ENCODE results near the gene TRIM63. TPM values are rescaled to one million over a fixed set of nuclear protein-coding genes. Genes with fewer than 3 reads are reported as not detected.

Gene TRIM63
- polyA plus RNA-seq, 3 donors = 0.09 TPM; not detected in 2

GRCh38 chr1:26047278-26047874 lies 20.1 kb downstream of the TRIM63 start:
- DNase-seq = no peak
- Mint-ChIP-seq H3K27me3 (ENCODE audit: low read depth in 3 of 3) (peaks cover 55 to 88% (median 63%) of the 10 kb centered on the region in 3 donors), H3K4me1 (peaks cover 6% of the 10 kb centered on the region), H3K27ac (no peak overlapping the region), H3K36me3 (no peaks in the 10 kb centered on the region), H3K9me3 (peaks cover 0 to 12% (median 1%) of the 10 kb centered on the region in 7 donors), H3K4me3 (peak overlapping the region in 1 of 2 donors; percentile 80)
- peaks cover 28 to 66% of the 10 kb centered on the region in 2 donors for H3K27me3 ChIP-seq (ENCODE audit: control insufficient read depth in 2 of 2, insufficient read depth in 2 of 2, low read length in 2 of 2)
- H2AFZ ChIP-seq (ENCODE audit: insufficient read depth, low read depth, low read length, poor library complexity, severe bottlenecking) = no peak overlapping the region
- no peaks in the 10 kb centered on the region for H3K36me3 ChIP-seq (replicated peaks in 1 of 2; ENCODE audit: control insufficient read depth in 1 of 2, insufficient read depth in 2 of 2, low read length in 2 of 2)
- H3K4me2 ChIP-seq (replicated peaks; ENCODE audit: extremely low read depth, low read length, poor library complexity, severe bottlenecking) = no peak overlapping the region
- 60% methylated on average over 6 of the region's 7 CpGs for WGBS (ENCODE audit: insufficient coverage)
- no peak overlapping the region for H3K4me3 ChIP-seq (replicated peaks in 1 of 3; ENCODE audit: low read depth in 2 of 3, low read length in 3 of 3)
- H3K9ac ChIP-seq (ENCODE audit: insufficient read depth, low read length, poor library complexity, severe bottlenecking) = no peak overlapping the region
- H3K9me3 ChIP-seq (replicated peaks in 1 of 2; ENCODE audit: control insufficient read depth in 1 of 2, insufficient read depth in 1 of 2, low read length in 2 of 2) = peaks cover 0 to 24% of the 10 kb centered on the region in 2 donors
- no peaks in the 10 kb centered on the region for H4K20me1 ChIP-seq (ENCODE audit: insufficient read depth, low read length)
- H3K27ac ChIP-seq (ENCODE audit: low read depth in 1 of 2, low read length in 2 of 2) = no peak overlapping the region
- H3K4me1 ChIP-seq (ENCODE audit: control insufficient read depth in 1 of 2, insufficient read depth in 2 of 2, low read length in 2 of 2) = peaks cover 0 to 5% of the 10 kb centered on the region in 2 donors
- intact Hi-C loops (cut with micrococcal nuclease) = no loop called here
- H3K79me2 ChIP-seq (ENCODE audit: insufficient read depth, low read length) = no peaks in the 10 kb centered on the region
- no peak for TF ChIP-seq CTCF (IDR thresholded peaks at IDR 0.05)

GRCh38 chr1:26046246-26047095 lies 21.0 kb downstream of the TRIM63 start:
- Mint-ChIP-seq H3K4me1 (peaks cover 6% of the 10 kb centered on the region), H3K36me3 (no peaks in the 10 kb centered on the region), H3K9me3 (peaks cover 0 to 12% (median 1%) of the 10 kb centered on the region in 7 donors), H3K27me3 (ENCODE audit: low read depth in 3 of 3) (peaks cover 53 to 90% (median 67%) of the 10 kb centered on the region in 3 donors), H3K4me3 (peak overlapping the region in 1 of 2 donors; percentile 80), H3K27ac (no peak overlapping the region)
- Histone ChIP-seq H3K9me3 (replicated peaks in 1 of 2; ENCODE audit: control insufficient read depth in 1 of 2, insufficient read depth in 1 of 2, low read length in 2 of 2) (peaks cover 0 to 24% of the 10 kb centered on the region in 2 donors), H3K4me1 (ENCODE audit: control insufficient read depth in 1 of 2, insufficient read depth in 2 of 2, low read length in 2 of 2) (peaks cover 0 to 5% of the 10 kb centered on the region in 2 donors), H3K4me3 (replicated peaks in 1 of 3; ENCODE audit: low read depth in 2 of 3, low read length in 3 of 3) (no peak overlapping the region), H3K4me2 (replicated peaks; ENCODE audit: extremely low read depth, low read length, poor library complexity, severe bottlenecking) (no peak overlapping the region), H3K9ac (ENCODE audit: insufficient read depth, low read length, poor library complexity, severe bottlenecking) (no peak overlapping the region), H2AFZ (ENCODE audit: insufficient read depth, low read depth, low read length, poor library complexity, severe bottlenecking) (no peak overlapping the region), H4K20me1 (ENCODE audit: insufficient read depth, low read length) (no peaks in the 10 kb centered on the region), H3K79me2 (ENCODE audit: insufficient read depth, low read length) (no peaks in the 10 kb centered on the region), H3K36me3 (replicated peaks in 1 of 2; ENCODE audit: control insufficient read depth in 1 of 2, insufficient read depth in 2 of 2, low read length in 2 of 2) (no peaks in the 10 kb centered on the region), H3K27ac (ENCODE audit: low read depth in 1 of 2, low read length in 2 of 2) (no peak overlapping the region), H3K27me3 (ENCODE audit: control insufficient read depth in 2 of 2, insufficient read depth in 2 of 2, low read length in 2 of 2) (peaks cover 28 to 67% of the 10 kb centered on the region in 2 donors)
- TF ChIP-seq CTCF (IDR thresholded peaks at IDR 0.05) = no peak
- intact Hi-C loops (cut with micrococcal nuclease) = no loop called here
- DNase-seq = no peak
- WGBS (ENCODE audit: insufficient coverage) = 6% methylated on average over 53 of the region's 57 CpGs
